ENCODE data around the gene ATXN1L.
"Not testable (repeated sequence)": the region's sequence is repeated elsewhere in the genome, so short reads cannot be mapped to it uniquely, and the experiment has no call there.

The ATXN1L gene

GRCh38 chr16:71854369-71854948, 8.7 kb downstream of the ATXN1L start:
- DNase-seq: no peak

- DNase-seq: no peak
These were observed 10.3 kb downstream of the ATXN1L start for GRCh38 chr16:71855937-71856662.

GRCh38 chr16:71859762-71860521, 14.2 kb downstream of the ATXN1L start:
- no peak for DNase-seq

GRCh38 chr16:71863995-71864394, 18.2 kb downstream of the ATXN1L start:
- no peak for DNase-seq

- no peak for DNase-seq
These were observed 19.5 kb downstream of the ATXN1L start for GRCh38 chr16:71865173-71865863.

GRCh38 chr16:71867175-71867574, 21.4 kb downstream of the ATXN1L start:
- DNase-seq: not testable (repeated sequence)

GRCh38 chr16:71867939-71868338, 22.2 kb downstream of the ATXN1L start:
- no peak for DNase-seq

GRCh38 chr16:71869089-71869488, 23.3 kb downstream of the ATXN1L start:
- no peak for DNase-seq

GRCh38 chr16:71870818-71871217, 25.0 kb downstream of the ATXN1L start:
- no peak for DNase-seq

GRCh38 chr16:71873199-71873598, 27.4 kb downstream of the ATXN1L start:
- DNase-seq: no peak

GRCh38 chr16:71878911-71879310, 33.1 kb downstream of the ATXN1L start:
- no peak for DNase-seq

- DNase-seq: no peak
These were observed 34.4 kb downstream of the ATXN1L start for GRCh38 chr16:71880176-71880575.

GRCh38 chr16:71882505-71883167, 36.9 kb downstream of the ATXN1L start:
- peak; percentile 67 for DNase-seq

- DNase-seq: peak; percentile 10
These were observed 37.5 kb downstream of the ATXN1L start for GRCh38 chr16:71883168-71883848.

- DNase-seq: peak; percentile 80
These were observed 38.3 kb downstream of the ATXN1L start, which contains the start of gene ZNF821 for GRCh38 chr16:71883849-71884638. ZNF821 (minus strand) TSS chr16:71884182; CDS start chr16:71879946, 4,236 bp downstream.

GRCh38 chr16:71885261-71885650, 39.5 kb downstream of the ATXN1L start:
- DNase-seq: no peak

- DNase-seq: no peak
These were observed 43.4 kb downstream of the ATXN1L start for GRCh38 chr16:71889147-71889546.

- DNase-seq: no peak
These were observed 48.1 kb downstream of the ATXN1L start for GRCh38 chr16:71893888-71894228.

GRCh38 chr16:71894229-71894920, 48.6 kb downstream of the ATXN1L start:
- DNase-seq: peak; percentile 60

GRCh38 chr16:71894921-71895678, 49.3 kb downstream of the ATXN1L start, which contains the start of gene IST1:
IST1 (plus strand) TSS chr16:71895531; CDS start chr16:71915641, 20,110 bp downstream.
- DNase-seq: peak; percentile 99

All from fibroblast of skin of right quadriceps (primary cell).